A549 (cell line): ENCODE measurements around the gene ZMYND8.

ENCODE experiments used
- E2F6 ChIP-seq: IDR thresholded peaks from 2 replicates; pipeline ENCODE4 v1.6.1; 2012; ENCODE audit warnings: low read depth, borderline replicate concordance
- ELK1 ChIP-seq: fragments of 150-350 bp; IDR thresholded peaks from 2 replicates; pipeline ENCODE4 v1.6.1; 2014; ENCODE audit warnings: low read depth, mild to moderate bottlenecking, low read length
- EP300 ChIP-seq, 2 experiments: fragments of >200 bp; sonication (Bioruptor Twin); formaldehyde crosslinking; IDR thresholded peaks; 2 replicates in 1 of 2; 3 replicates in 1 of 2; pipeline ENCODE4 v1.6.1; 2016 to 2017
- USF2 ChIP-seq: fragments of 450-650 bp; IDR thresholded peaks from 2 replicates; pipeline ENCODE4 v1.6.1; 2014; ENCODE audit warnings: antibody characterized with exemption

- TF ChIP-seq EP300 (IDR thresholded peaks at IDR 0.05) (no peak), E2F6 (no peak), ELK1 (no peak), USF2 (no peak)
These were observed 31.3 kb downstream of the ZMYND8 start for GRCh38 chr20:47325242-47325641.
